Retina (tissue), 1 donor: ENCODE measurements around the gene CMC4.

ENCODE experiments used
- DNase-seq: peaks from one replicate; pipeline ENCODE4 v3.0.0-alpha.2; 2016

The CMC4 gene

GRCh38 chrX:155070975-155071693 is at the start of gene CMC4, which contains the start of the genes BRCC3 and MTCP1:
Gene CMC4 (minus strand): TSS chrX:155071136. CDS start chrX:155064023, 7,113 bp downstream.
Gene BRCC3 (plus strand): TSS chrX:155071508. CDS start chrX:155071528, 20 bp downstream.
Gene MTCP1 (minus strand): TSS chrX:155071136. CDS start chrX:155066010, 5,126 bp downstream.
- DNase-seq: peak; percentile 77

- no peak for DNase-seq
Observed at GRCh38 chrX:155115174-155115819, 44.4 kb upstream of the CMC4 start.

- no peak for DNase-seq
Observed at GRCh38 chrX:155113097-155113496, 42.2 kb upstream of the CMC4 start.

GRCh38 chrX:155112171-155112570 is 41.2 kb upstream of the CMC4 start:
- no peak for DNase-seq

- DNase-seq: no peak
Observed at GRCh38 chrX:155108427-155108826, 37.5 kb upstream of the CMC4 start.

GRCh38 chrX:155105919-155106318 is 35.0 kb upstream of the CMC4 start:
- no peak for DNase-seq

GRCh38 chrX:155094468-155095061 is 23.6 kb upstream of the CMC4 start:
- DNase-seq: peak; percentile 18

GRCh38 chrX:155086961-155087735 is 16.2 kb upstream of the CMC4 start:
- DNase-seq: no peak

- DNase-seq: peak; percentile 7
Observed at GRCh38 chrX:155086202-155086840, 15.4 kb upstream of the CMC4 start.

- no peak for DNase-seq
Observed at GRCh38 chrX:155071694-155072280, 851 bp upstream of the CMC4 start.

GRCh38 chrX:155070663-155070974 is 317 bp downstream of the CMC4 start:
- DNase-seq: no peak

- DNase-seq: no peak
Observed at GRCh38 chrX:155070038-155070437, 898 bp downstream of the CMC4 start.

GRCh38 chrX:155069414-155069813 is 1.5 kb downstream of the CMC4 start:
- no peak for DNase-seq

- no peak for DNase-seq
Observed at GRCh38 chrX:155068165-155068564, 2.8 kb downstream of the CMC4 start.

- DNase-seq: no peak
Observed at GRCh38 chrX:155065035-155065734, 5.8 kb downstream of the CMC4 start.

- DNase-seq: no peak
Observed at GRCh38 chrX:155061760-155062159, 9.2 kb downstream of the CMC4 start.

- peak; percentile 65 for DNase-seq
Observed at GRCh38 chrX:155056877-155057792, 13.8 kb downstream of the CMC4 start.

- no peak for DNase-seq
Observed at GRCh38 chrX:155056471-155056870, 14.5 kb downstream of the CMC4 start.

GRCh38 chrX:155055494-155055893 is 15.4 kb downstream of the CMC4 start:
- DNase-seq: no peak

GRCh38 chrX:155054255-155054654 is 16.7 kb downstream of the CMC4 start:
- DNase-seq: no peak

- no peak for DNase-seq
Observed at GRCh38 chrX:155053656-155054055, 17.3 kb downstream of the CMC4 start.
